Measurements from ENCODE around the gene POLR1E. TPM values are rescaled to one million over a fixed set of nuclear protein-coding genes. Genes with fewer than 3 reads are reported as not detected.

Gene POLR1E
- total RNA-seq, 1 donor from 2014 or later = 26.9 TPM

- TF ChIP-seq, protein P1, sequence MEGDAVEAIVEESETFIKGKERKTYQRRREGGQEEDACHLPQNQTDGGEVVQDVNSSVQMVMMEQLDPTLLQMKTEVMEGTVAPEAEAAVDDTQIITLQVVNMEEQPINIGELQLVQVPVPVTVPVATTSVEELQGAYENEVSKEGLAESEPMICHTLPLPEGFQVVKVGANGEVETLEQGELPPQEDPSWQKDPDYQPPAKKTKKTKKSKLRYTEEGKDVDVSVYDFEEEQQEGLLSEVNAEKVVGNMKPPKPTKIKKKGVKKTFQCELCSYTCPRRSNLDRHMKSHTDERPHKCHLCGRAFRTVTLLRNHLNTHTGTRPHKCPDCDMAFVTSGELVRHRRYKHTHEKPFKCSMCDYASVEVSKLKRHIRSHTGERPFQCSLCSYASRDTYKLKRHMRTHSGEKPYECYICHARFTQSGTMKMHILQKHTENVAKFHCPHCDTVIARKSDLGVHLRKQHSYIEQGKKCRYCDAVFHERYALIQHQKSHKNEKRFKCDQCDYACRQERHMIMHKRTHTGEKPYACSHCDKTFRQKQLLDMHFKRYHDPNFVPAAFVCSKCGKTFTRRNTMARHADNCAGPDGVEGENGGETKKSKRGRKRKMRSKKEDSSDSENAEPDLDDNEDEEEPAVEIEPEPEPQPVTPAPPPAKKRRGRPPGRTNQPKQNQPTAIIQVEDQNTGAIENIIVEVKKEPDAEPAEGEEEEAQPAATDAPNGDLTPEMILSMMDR (IDR thresholded peaks at IDR 0.05; ENCODE audit: insufficient read depth, low read length, poor library complexity, severe bottlenecking) = no peak
- Histone ChIP-seq H3K36me3 (ENCODE audit: control insufficient read depth, insufficient read depth, low read length) (no peaks in the 10 kb centered on the region), H3K27me3 (ENCODE audit: control insufficient read depth, insufficient read depth, low read length) (no peaks in the 10 kb centered on the region), H3K4me3 (ENCODE audit: low read depth, low read length) (no peak overlapping the region)
- no peak for DNase-seq (ENCODE audit: low read depth)
These were observed 6.2 kb downstream of the POLR1E start for GRCh38 chr9:37491939-37492338.

- peaks cover 1% of the 10 kb centered on the region for H3K36me3 ChIP-seq (ENCODE audit: control insufficient read depth, insufficient read depth, low read length)
- no peaks in the 10 kb centered on the region for H3K27me3 ChIP-seq (ENCODE audit: control insufficient read depth, insufficient read depth, low read length)
- H3K4me3 ChIP-seq (ENCODE audit: low read depth, low read length) = no peak overlapping the region
- TF ChIP-seq, protein P1 (IDR thresholded peaks at IDR 0.05; ENCODE audit: insufficient read depth, low read length, poor library complexity, severe bottlenecking) = no peak
- no peak for DNase-seq (ENCODE audit: low read depth)
These were observed 9.8 kb downstream of the POLR1E start for GRCh38 chr9:37495571-37495970.

GRCh38 chr9:37496020-37496419 is 10.3 kb downstream of the POLR1E start:
- no peak overlapping the region for H3K4me3 ChIP-seq (ENCODE audit: low read depth, low read length)
- peaks cover 2% of the 10 kb centered on the region for H3K36me3 ChIP-seq (ENCODE audit: control insufficient read depth, insufficient read depth, low read length)
- TF ChIP-seq, protein P1 (IDR thresholded peaks at IDR 0.05; ENCODE audit: insufficient read depth, low read length, poor library complexity, severe bottlenecking) = no peak
- H3K27me3 ChIP-seq (ENCODE audit: control insufficient read depth, insufficient read depth, low read length) = no peaks in the 10 kb centered on the region
- DNase-seq (ENCODE audit: low read depth) = no peak

DNA sequence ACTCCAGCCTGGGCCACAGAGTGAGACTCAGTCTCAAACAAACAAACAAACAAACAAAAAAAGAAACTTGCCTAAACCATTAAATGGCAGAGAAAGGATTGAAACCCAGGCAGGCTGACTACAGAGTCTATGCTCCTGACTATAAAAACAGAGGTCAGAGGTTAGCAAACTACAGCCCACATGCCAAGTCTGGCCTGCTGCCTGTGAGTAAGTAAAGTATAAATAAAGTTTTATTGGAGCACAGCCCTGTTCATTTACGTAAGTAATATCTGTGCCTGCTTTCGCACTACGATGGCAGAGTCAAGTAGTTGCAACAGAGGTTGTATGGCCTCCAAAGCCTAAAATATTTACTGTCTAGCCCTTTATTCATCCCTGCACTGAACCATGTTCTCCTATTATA is 11.6 kb downstream of the POLR1E start:
- DNase-seq (ENCODE audit: low read depth) = no peak
- TF ChIP-seq, protein P1 (IDR thresholded peaks at IDR 0.05; ENCODE audit: insufficient read depth, low read length, poor library complexity, severe bottlenecking) = no peak
- H3K36me3 ChIP-seq (ENCODE audit: control insufficient read depth, insufficient read depth, low read length) = peaks cover 2% of the 10 kb centered on the region
- no peaks in the 10 kb centered on the region for H3K27me3 ChIP-seq (ENCODE audit: control insufficient read depth, insufficient read depth, low read length)
- no peak overlapping the region for H3K4me3 ChIP-seq (ENCODE audit: low read depth, low read length)

- TF ChIP-seq, protein P1 (IDR thresholded peaks at IDR 0.05; ENCODE audit: insufficient read depth, low read length, poor library complexity, severe bottlenecking) = no peak
These were observed 12.7 kb downstream of the POLR1E start for GRCh38 chr9:37498457-37498856.

GRCh38 chr9:37499297-37499696 is 13.5 kb downstream of the POLR1E start:
- TF ChIP-seq, protein P1 (IDR thresholded peaks at IDR 0.05; ENCODE audit: insufficient read depth, low read length, poor library complexity, severe bottlenecking) = no peak
- H3K27me3 ChIP-seq (ENCODE audit: control insufficient read depth, insufficient read depth, low read length) = no peaks in the 10 kb centered on the region
- peaks cover 2% of the 10 kb centered on the region for H3K36me3 ChIP-seq (ENCODE audit: control insufficient read depth, insufficient read depth, low read length)
- no peak for DNase-seq (ENCODE audit: low read depth)
- no peak overlapping the region for H3K4me3 ChIP-seq (ENCODE audit: low read depth, low read length)

More at GRCh38 chr9:37498457-37498856, 12.7 kb downstream of the POLR1E start:
- no peak overlapping the region for H3K4me3 ChIP-seq (ENCODE audit: low read depth, low read length)
- no peaks in the 10 kb centered on the region for H3K27me3 ChIP-seq (ENCODE audit: control insufficient read depth, insufficient read depth, low read length)
- peaks cover 2% of the 10 kb centered on the region for H3K36me3 ChIP-seq (ENCODE audit: control insufficient read depth, insufficient read depth, low read length)
- DNase-seq (ENCODE audit: low read depth) = no peak

Data from kidney epithelial cell (primary cell).